ENCODE measurements around the gene SPAG8.

DNA sequence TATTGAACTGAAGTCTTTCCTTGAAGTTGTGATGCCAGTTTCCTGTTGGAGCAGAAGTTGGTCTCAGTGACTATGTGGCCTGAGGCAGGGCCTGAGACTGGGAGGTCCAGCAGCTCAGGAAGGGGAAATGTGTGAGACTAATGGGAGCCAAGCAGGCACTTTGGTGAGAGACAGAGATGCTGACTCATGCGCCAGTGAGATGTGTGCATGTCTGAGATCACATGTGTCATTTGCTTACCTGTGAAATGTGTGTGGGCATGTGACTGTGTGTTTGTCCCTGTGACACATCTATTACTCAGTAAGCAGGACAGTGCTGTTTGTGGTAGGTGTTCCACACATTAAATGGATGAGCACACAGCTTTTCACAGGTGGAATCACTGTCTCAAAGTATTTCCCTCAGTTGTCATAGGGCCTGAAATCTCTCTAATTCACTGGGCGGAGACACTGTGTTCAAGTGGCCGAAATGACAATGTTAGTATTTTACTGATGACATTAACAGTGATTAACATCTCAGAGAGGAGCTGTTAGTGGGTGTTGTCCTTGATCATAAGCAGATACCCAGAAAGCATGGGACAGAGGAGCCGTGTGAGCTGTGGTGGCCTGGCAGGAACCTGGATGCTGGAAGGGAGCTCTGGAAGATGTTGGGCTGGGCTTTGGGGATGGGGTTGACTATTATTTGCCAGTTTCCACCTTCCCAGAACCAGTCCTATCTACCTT lies 13.2 kb downstream of the SPAG8 start:
- TF ChIP-seq POLR2AphosphoS5 (IDR thresholded peaks at IDR 0.05; ENCODE audit: low read depth) (no peak), JUNB (IDR thresholded peaks at IDR 0.05; ENCODE audit: unreplicated experiment) (no peak), EZH2 (IDR thresholded peaks at IDR 0.05; ENCODE audit: low read depth, unreplicated experiment) (no peak), CREB1 (CRISPR knock-in tag; IDR thresholded peaks at IDR 0.05; ENCODE audit: low read depth) (no peak), EZH2phosphoT487 (IDR thresholded peaks at IDR 0.05; ENCODE audit: unreplicated experiment) (no peak), STAT1 (IDR thresholded peaks at IDR 0.05; ENCODE audit: unreplicated experiment) (no peak), ZNF331 (CRISPR knock-in tag; IDR thresholded peaks at IDR 0.05; ENCODE audit: low read depth) (no peak), ZNF114 (CRISPR knock-in tag; IDR thresholded peaks at IDR 0.05) (no peak), REST (IDR thresholded peaks at IDR 0.05; ENCODE audit: unreplicated experiment) (no peak), NANOG (IDR thresholded peaks at IDR 0.05; ENCODE audit: borderline replicate concordance) (no peak)
- TF ChIP-seq, protein P1, sequence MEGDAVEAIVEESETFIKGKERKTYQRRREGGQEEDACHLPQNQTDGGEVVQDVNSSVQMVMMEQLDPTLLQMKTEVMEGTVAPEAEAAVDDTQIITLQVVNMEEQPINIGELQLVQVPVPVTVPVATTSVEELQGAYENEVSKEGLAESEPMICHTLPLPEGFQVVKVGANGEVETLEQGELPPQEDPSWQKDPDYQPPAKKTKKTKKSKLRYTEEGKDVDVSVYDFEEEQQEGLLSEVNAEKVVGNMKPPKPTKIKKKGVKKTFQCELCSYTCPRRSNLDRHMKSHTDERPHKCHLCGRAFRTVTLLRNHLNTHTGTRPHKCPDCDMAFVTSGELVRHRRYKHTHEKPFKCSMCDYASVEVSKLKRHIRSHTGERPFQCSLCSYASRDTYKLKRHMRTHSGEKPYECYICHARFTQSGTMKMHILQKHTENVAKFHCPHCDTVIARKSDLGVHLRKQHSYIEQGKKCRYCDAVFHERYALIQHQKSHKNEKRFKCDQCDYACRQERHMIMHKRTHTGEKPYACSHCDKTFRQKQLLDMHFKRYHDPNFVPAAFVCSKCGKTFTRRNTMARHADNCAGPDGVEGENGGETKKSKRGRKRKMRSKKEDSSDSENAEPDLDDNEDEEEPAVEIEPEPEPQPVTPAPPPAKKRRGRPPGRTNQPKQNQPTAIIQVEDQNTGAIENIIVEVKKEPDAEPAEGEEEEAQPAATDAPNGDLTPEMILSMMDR (conservative IDR thresholded peaks at IDR 0.05; ENCODE audit: low read depth in 2 of 2) = no peak

Data from GM23338 (cell line).